ENCODE data around the gene OR2Y1. TPM values are rescaled to one million over a fixed set of nuclear protein-coding genes. Genes with fewer than 3 reads are reported as not detected.

Gene OR2Y1
- total and polyA plus RNA-seq, 7 donors = not detected

DNA sequence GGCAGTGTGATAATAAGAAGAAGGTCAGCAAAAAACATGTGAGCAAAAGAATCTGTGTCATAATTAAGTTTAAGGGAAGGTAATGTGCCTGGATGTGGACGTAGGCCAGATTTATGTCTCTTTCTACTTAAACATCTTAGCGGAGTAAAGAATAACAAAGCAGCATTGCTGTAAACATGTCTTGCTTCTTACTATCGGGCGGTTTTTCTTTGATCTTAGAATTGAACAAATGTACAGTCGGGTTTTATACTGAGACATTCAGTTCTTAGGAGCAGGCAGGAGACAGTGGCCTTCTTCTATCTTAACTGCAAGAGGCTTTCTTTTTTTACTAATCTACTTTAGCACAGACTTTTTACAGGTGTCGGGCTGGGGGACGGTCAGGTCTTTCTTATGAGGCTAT is 50.1 kb downstream of the OR2Y1 start:
- Histone ChIP-seq H3K27ac (no peak overlapping the region), H3K36me3 (no peaks in the 10 kb centered on the region), H3K4me1 (no peaks in the 10 kb centered on the region), H3K4me3 (no peak overlapping the region), H3K27me3 (peaks cover 0 to 32% (median 4%) of the 10 kb centered on the region in 3 donors), H3K9me3 (no peaks in the 10 kb centered on the region)
- DNase-seq = no peak
- intact Hi-C loops (cut with DNase I) = no loop called here
- TF ChIP-seq POLR2A (IDR thresholded peaks at IDR 0.05) (no peak), EP300 (IDR thresholded peaks at IDR 0.05) (no peak), POLR2AphosphoS5 (IDR thresholded peaks at IDR 0.05) (no peak)
- TF ChIP-seq, protein P1, sequence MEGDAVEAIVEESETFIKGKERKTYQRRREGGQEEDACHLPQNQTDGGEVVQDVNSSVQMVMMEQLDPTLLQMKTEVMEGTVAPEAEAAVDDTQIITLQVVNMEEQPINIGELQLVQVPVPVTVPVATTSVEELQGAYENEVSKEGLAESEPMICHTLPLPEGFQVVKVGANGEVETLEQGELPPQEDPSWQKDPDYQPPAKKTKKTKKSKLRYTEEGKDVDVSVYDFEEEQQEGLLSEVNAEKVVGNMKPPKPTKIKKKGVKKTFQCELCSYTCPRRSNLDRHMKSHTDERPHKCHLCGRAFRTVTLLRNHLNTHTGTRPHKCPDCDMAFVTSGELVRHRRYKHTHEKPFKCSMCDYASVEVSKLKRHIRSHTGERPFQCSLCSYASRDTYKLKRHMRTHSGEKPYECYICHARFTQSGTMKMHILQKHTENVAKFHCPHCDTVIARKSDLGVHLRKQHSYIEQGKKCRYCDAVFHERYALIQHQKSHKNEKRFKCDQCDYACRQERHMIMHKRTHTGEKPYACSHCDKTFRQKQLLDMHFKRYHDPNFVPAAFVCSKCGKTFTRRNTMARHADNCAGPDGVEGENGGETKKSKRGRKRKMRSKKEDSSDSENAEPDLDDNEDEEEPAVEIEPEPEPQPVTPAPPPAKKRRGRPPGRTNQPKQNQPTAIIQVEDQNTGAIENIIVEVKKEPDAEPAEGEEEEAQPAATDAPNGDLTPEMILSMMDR (IDR thresholded peaks at IDR 0.05) = no peak
- 59 to 66% methylated on average over 7 of the region's 7 CpGs for WGBS, 2 donors

Small RNA genes lying within 50 kb of the gene (small RNA-seq; reads per million reads assigned to genes)
- 0 reads per million in 3 donors for gene RNU1-17P

Other genes starting within 250 kb of the OR2Y1 start
- gene CNOT6, start 245.7 kb downstream of the OR2Y1 start, total RNA-seq = 10 to 100 TPM; 16.0 to 21.8 (median 17.8) TPM
- 10 to 100 TPM in 2 of 3 donors, 1 to 10 TPM in 1; 7.2 to 11.6 (median 10.3) TPM for gene CNOT6, start 245.7 kb downstream of the OR2Y1 start, polyA plus RNA-seq
- gene SCGB3A1, start 148.6 kb downstream of the OR2Y1 start, total RNA-seq = not detected
- gene SCGB3A1, start 148.6 kb downstream of the OR2Y1 start, polyA plus RNA-seq = under 1 TPM in 1 of 3 donors, not detected in 2; 0.83 TPM
- 10 to 100 TPM in 1 of 4 donors, 1 to 10 TPM in 3; 5.3 to 16.9 (median 8.6) TPM for gene FLT4, start 90.5 kb downstream of the OR2Y1 start, total RNA-seq
- 1 to 10 TPM in 1 of 3 donors, under 1 TPM in 2; 0.23 to 6.2 (median 0.60) TPM for gene FLT4, start 90.5 kb downstream of the OR2Y1 start, polyA plus RNA-seq
- gene MGAT1, start 62.7 kb upstream of the OR2Y1 start, total RNA-seq = 100 to 1,000 TPM in 3 of 4 donors, 10 to 100 TPM in 1; 94.5 to 149 (median 121) TPM
- 100 to 1,000 TPM in 1 of 3 donors, 10 to 100 TPM in 2; 41.4 to 134 (median 71.2) TPM for gene MGAT1, start 62.7 kb upstream of the OR2Y1 start, polyA plus RNA-seq
- 10 to 100 TPM; 18.7 to 34.6 (median 27.3) TPM for gene ZFP62, start 121.2 kb upstream of the OR2Y1 start, total RNA-seq
- 10 to 100 TPM; 12.9 to 23.7 (median 16.2) TPM for gene ZFP62, start 121.2 kb upstream of the OR2Y1 start, polyA plus RNA-seq
- gene BTNL8, start 159.1 kb upstream of the OR2Y1 start, total RNA-seq = under 1 TPM in 2 of 4 donors, not detected in 2; 0.27 to 0.71 TPM
- gene BTNL8, start 159.1 kb upstream of the OR2Y1 start, polyA plus RNA-seq = 10 to 100 TPM; 15.6 to 32.2 (median 16.0) TPM
- gene BTNL3, start 248.8 kb upstream of the OR2Y1 start, total RNA-seq = under 1 TPM in 1 of 4 donors, not detected in 3; 0.36 TPM
- gene BTNL3, start 248.8 kb upstream of the OR2Y1 start, polyA plus RNA-seq = 10 to 100 TPM; 18.0 to 25.6 (median 18.3) TPM

Data from sigmoid colon (tissue), 7 donors.